Mesenteric fat pad (tissue), 1 donor: ENCODE data around the gene ARID4A. TPM values are rescaled to one million over a fixed set of nuclear protein-coding genes. Genes with fewer than 3 reads are reported as not detected.

ENCODE experiments used
- total RNA-seq: library from RNA; stranded (reverse); fragmentation: NEBNext Ultra II Directional; extraction: Animal tissue kit (Norgen Biotek cat#: 25700); gene quantifications from one replicate; pipeline ENCODE4 v1.2.1, GENCODE V29; 2021
- donor health status: DM: yes; HTN: yes; CAD: no.

ARID4A gene
- total RNA-seq, 1 donor from 2014 or later = 28.6 TPM

Other genes with a start within 250 kb of the ARID4A start
- 3.4 TPM for gene ARMH4, start 146.3 kb upstream of the ARID4A start, total RNA-seq
- gene ACTR10, start 98.4 kb upstream of the ARID4A start, total RNA-seq = 60.0 TPM
- gene PSMA3, start 53.7 kb upstream of the ARID4A start, total RNA-seq = 165 TPM
- gene TOMM20L, start 97.4 kb downstream of the ARID4A start, total RNA-seq = not detected
- 41.8 TPM for gene TIMM9, start 129.0 kb downstream of the ARID4A start, total RNA-seq
- gene KIAA0586, start 129.2 kb downstream of the ARID4A start, total RNA-seq = 13.3 TPM